MM.1S (cell line): Measurements from ENCODE around the gene CRTAC1.

Experiments used
- EZH2 ChIP-seq: fragments of 300-600 bp; sonication (generic); optimal IDR thresholded peaks from 2 replicates; pipeline ENCODE3; 2017; ENCODE audit warnings: low read depth, mild to moderate bottlenecking, antibody characterized with exemption, low read length, mixed read lengths
- EZH2phosphoT487 ChIP-seq: fragments of 300-600 bp; sonication (generic); IDR thresholded peaks from 2 replicates; pipeline ENCODE4 v1.6.1; 2018; ENCODE audit warnings: antibody characterized with exemption, low read length
- TF ChIP-seq, protein P1 (sequence below): fragments of 300-600 bp; sonication (generic); IDR thresholded peaks from 2 replicates; pipeline ENCODE4 v1.5.1; 2016; ENCODE audit warnings: antibody characterized with exemption, low read length, mixed read lengths

GRCh38 chr10:97903128-97904017 lies 127.0 kb downstream of the CRTAC1 start:
- TF ChIP-seq, protein P1, sequence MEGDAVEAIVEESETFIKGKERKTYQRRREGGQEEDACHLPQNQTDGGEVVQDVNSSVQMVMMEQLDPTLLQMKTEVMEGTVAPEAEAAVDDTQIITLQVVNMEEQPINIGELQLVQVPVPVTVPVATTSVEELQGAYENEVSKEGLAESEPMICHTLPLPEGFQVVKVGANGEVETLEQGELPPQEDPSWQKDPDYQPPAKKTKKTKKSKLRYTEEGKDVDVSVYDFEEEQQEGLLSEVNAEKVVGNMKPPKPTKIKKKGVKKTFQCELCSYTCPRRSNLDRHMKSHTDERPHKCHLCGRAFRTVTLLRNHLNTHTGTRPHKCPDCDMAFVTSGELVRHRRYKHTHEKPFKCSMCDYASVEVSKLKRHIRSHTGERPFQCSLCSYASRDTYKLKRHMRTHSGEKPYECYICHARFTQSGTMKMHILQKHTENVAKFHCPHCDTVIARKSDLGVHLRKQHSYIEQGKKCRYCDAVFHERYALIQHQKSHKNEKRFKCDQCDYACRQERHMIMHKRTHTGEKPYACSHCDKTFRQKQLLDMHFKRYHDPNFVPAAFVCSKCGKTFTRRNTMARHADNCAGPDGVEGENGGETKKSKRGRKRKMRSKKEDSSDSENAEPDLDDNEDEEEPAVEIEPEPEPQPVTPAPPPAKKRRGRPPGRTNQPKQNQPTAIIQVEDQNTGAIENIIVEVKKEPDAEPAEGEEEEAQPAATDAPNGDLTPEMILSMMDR: no peak
- TF ChIP-seq EZH2phosphoT487 (no peak), EZH2 (no peak)
